HG02938 (cell line): ENCODE results near the gene UPB1.
"Not testable (repeated sequence)": the region's sequence is repeated elsewhere in the genome, so short reads cannot be mapped to it uniquely, and the experiment has no call there.

Experiments
- ATAC-seq: cut with Tn5 transposase; IDR thresholded peaks from one replicate; pipeline ENCODE4 v1.9.1; 2021; ENCODE audit warnings: mild to moderate bottlenecking, moderate library complexity; ENCODE audit not compliant: unreplicated experiment

The UPB1 gene

GRCh38 chr22:24481641-24482040, 13.5 kb upstream of the UPB1 start:
- no peak for ATAC-seq

DNA sequence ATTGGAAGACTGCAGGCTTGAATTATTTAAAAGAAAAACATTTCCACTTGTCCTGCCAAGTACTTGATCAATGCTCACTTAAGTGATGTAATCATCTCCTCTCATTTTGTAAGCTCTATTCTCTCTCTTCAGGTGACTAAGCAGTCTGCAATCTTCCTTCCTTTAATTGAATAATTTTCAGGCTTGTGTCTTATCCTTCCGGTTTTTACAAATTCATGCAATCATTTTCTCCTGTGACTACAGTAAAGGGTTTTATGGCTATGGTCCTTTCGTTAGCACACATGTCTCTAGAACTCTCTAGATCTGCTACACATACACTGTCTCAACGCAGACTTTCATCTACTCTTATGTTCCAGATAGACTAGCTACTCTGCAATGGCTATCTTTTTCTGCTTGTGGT, 12.6 kb upstream of the UPB1 start:
- ATAC-seq: no peak

DNA sequence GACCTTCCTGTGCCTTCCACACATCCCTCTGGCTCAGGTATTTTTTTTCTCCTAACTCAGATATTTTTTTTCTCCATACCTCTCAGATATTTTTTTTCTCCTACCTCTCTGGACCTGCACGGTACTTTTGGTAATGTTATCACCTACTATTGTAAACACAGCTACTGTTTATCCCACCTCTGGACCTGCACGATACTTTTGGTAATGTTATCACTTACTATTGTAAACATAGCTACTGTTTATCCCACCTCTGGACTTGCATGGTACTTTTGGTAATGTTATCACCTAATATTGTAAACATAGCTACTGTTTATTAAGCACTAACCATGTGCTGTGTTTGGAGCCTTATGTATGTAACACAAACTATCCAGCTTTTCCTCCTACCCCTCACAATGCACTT, 12.1 kb upstream of the UPB1 start:
- no peak for ATAC-seq

- no peak for ATAC-seq
These were observed 11.1 kb upstream of the UPB1 start for GRCh38 chr22:24483976-24484545.

GRCh38 chr22:24485170-24485569, 10.0 kb upstream of the UPB1 start:
- no peak for ATAC-seq

GRCh38 chr22:24485608-24486007, 9.5 kb upstream of the UPB1 start:
- no peak for ATAC-seq

GRCh38 chr22:24486501-24486921, 8.6 kb upstream of the UPB1 start:
- no peak for ATAC-seq

DNA sequence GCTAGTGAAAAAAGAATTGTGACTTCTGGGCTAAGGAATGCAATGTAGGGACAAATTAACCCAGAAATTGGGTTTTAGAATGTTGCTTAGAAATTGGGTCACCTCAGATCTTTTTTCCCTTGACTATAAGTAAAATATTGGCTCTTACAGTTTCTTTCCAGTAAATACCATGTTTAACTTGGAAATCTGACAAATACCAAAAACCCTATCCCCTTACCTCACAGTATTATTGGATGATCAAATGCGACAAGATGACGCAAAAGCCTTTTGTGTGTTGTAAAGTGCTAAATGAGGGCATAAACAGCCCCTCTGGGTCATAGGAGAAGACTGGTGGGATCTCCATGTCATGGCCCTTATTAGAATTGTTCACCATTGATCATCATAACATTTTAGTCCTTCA, 6.1 kb upstream of the UPB1 start:
- ATAC-seq: no peak

DNA sequence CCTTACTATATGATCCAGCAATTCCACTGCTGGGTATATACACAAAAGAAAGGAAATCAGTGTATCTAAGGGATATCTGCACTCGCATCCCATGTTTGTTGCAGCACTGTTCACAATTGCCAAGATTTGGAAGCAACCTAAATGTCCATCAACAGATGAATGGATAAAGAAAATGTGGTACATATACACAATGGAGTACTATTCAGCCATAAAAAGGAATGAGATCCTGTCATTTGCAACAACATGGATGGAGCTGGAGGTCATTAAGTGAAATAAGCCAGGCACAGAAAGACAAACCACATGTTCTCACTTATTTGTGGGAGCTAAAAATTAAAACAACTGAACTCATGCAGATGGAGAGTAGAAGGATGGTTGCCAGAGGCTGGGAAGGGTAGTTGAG, 5.7 kb upstream of the UPB1 start:
- ATAC-seq: not testable (repeated sequence)

- ATAC-seq: no peak
These were observed 2.7 kb upstream of the UPB1 start for GRCh38 chr22:24492391-24492790.

GRCh38 chr22:24494167-24494527, 985 bp upstream of the UPB1 start:
- ATAC-seq: no peak

DNA sequence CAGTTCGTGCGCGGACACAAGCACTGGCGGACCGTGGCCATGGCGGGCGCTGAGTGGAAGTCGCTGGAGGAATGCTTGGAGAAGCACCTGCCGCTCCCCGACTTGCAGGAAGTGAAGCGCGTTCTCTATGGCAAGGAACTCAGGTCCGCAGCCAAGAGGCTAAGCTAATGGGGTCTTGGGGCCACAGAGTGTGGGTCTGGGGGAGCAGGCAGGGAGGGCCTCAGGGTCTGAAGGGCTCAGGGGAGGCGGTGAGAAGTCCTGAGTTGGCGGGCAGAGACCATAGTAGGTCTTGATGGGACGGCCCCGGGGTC, 188 bp downstream of the UPB1 start:
- ATAC-seq: no peak

DNA sequence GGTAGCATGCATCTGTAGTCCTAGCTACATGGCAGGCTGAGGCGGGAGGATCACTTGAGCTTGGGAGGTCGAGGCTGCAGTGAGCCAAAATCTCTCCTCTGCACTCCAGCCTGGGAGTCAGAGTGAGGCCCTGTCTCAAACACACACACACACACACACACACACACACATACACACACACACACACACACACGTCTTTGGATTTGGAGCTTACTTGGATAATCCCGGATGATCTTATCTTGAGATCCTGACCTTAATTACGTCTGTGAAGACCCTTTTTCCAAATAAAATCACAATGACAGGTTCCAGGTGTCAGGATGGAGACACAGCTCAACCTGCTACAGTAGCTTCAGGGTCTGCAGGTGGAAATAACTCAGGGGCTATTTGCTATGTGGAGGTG, 1.1 kb downstream of the UPB1 start:
- no peak for ATAC-seq

DNA sequence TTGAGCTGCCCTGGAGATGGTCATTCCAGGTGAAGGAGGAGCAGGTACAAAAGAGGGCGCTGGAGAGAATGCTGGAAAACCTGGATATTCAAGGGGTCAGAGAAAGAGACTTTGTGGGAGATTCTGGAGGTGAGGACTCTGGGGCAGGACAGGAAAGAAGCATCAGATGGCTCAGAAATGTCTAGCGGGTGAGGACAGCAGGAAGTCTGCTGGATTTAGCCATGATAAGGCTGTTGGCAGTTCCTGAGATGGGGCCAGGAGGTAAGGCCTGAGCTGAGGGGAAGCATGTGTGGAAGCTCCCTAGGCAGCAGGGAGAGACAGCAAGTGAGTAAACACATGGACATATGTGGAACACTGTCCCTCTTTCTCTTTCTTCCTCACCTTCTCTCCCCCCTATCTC, 1.5 kb downstream of the UPB1 start:
- ATAC-seq: no peak

- ATAC-seq: no peak
These were observed 2.7 kb downstream of the UPB1 start for GRCh38 chr22:24497841-24498258.

DNA sequence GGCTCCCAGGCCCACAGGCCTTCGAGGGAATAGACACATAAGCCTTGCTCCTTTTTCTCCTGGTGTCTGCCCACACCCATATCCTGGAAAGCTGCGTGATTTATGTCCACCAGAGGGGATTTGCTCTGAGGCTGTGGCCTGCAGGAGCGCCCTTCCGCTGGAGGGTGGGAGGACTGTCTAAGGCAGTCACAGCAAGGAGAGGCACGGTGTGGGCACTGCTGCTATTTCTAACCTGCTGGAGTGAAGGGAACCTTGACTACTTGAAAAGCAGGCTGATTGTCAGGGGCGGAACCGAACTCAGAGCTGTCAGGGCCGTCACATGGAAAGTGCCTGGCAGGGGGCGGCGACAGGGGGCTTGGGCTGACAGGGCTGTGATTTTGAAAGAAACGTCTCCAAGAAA, 3.7 kb downstream of the UPB1 start:
- no peak for ATAC-seq

DNA sequence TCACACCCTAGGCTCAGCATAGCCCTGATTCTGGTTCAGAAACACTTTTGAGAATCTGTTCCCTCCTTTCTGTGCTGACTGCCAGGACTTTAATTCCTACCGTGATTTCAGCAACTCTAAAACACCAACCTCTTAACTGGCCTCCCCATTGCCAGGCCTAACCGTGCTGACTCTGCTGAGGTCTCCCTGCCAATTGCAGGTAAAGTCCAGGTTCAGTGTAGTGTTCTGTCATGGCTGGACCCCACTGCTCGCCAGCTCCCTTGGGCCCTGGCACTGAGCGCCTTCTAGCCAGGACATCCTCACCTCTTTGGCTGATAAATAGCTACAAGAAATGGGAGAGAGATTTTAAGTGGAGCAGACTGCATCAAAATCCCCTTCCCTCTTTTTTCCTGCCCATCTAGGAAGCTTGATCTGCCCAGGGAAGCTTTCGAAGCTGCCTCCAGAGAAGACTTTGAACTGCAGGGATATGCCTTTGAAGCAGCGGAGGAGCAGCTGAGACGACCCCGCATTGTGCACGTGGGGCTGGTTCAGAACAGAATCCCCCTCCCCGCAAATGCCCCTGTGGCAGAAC, 4.7 kb downstream of the UPB1 start:
- ATAC-seq: no peak

DNA sequence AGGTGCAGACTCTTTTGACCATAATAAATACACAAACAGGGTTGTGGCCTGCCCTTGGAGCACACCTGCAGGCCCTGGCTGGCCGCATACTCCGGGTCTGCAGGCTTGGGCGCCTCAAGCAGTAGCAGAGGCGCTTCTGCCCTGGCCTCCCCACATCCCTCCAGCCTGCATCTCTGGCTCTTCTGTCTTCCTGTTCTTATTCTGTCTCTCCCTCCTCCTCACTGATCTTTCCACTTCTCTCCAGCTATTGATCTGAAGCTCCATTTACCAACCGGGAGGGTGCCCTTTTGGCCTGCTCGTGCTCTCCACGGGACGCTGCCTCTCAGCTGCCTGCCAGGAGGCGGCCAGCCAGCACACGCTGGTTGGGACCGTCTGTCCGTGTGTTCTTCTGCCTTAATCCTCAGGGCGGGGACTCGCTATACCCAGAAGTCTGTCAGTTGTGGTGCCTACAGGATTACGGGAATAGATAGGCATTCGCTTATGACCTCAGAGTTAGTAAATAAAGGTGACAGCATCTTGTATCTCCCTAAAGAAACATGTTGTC, 5.2 kb downstream of the UPB1 start:
- ATAC-seq: no peak

DNA sequence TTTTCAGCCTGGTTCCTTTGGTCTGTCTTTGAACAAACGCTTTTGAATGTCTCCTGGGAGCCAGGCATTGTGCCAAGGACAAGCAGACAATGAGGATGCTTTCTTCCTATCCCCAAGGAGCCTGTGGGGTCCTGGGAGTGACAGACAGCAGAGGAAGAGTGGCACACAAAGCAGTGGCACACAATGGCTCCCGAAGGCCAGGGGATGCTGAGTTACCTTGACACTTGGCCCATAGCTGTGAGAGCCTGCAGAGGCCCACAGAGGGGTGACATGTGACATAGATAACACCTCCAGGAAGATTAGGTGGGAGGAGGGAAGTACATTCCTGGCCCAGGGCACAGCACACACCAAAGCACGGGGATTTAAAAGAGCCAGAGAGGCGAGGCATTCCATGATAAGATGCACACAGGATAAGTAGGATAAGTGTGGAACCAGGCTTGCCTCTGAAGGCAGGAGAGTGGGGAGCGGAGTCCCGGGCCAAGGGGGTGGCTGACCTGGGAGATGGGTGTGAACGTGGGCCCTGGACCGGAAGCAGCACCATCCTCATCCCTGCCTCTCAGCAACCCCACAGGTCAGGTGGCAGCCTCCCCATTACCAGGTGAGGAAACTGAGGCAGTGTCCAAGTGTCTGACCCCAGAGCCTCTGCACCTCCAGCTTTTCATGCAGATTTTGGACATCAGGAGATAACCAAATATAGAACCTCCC, 6.3 kb downstream of the UPB1 start:
- ATAC-seq: no peak

- no peak for ATAC-seq
These were observed 6.9 kb downstream of the UPB1 start for GRCh38 chr22:24502034-24502433.

- ATAC-seq: no peak
These were observed 7.4 kb downstream of the UPB1 start for GRCh38 chr22:24502541-24502940.

GRCh38 chr22:24503137-24503842, 8.2 kb downstream of the UPB1 start:
- ATAC-seq: no peak
